Heart left ventricle (tissue), 16 donors: ENCODE measurements around the gene ROBO1. TPM values are rescaled to one million over a fixed set of nuclear protein-coding genes. Genes with fewer than 3 reads are reported as not detected.

ENCODE experiments used
- ATAC-seq, 4 donors: fragments of 200-7000 bp; cut with Tn5 transposase; one replicate each; pipeline ENCODE4 v1.9.1; 2020 to 2022; ENCODE audit warnings: moderate library complexity in 4 of 4, mild to moderate bottlenecking in 3 of 4, moderate number of reproducible peaks in 1 of 4
- DNase-seq, 5 donors: peaks; one replicate each; pipeline ENCODE4 v3.0.0-alpha.2; 2020
- H3K27ac ChIP-seq, 12 donors: fragments of 200-600 bp; sonication (generic) in 4 of 12; one replicate each; pipeline versions ENCODE4 v1.5.0 to v1.8.0; 2016 to 2022; ENCODE audit warnings: mild to moderate bottlenecking in 2 of 12
- H3K27me3 ChIP-seq, 9 donors: fragments of 200-600 bp; sonication (generic) in 2 of 9; one replicate each; pipeline versions ENCODE4 v1.5.1 to v1.8.0; 2016 to 2022; ENCODE audit warnings: mild to moderate bottlenecking in 3 of 9
- H3K36me3 ChIP-seq, 9 donors: fragments of 200-600 bp; sonication (generic) in 2 of 9; one replicate each; pipeline versions ENCODE4 v1.5.0 to v1.8.0; 2018 to 2022; ENCODE audit warnings: mild to moderate bottlenecking in 2 of 9
- H3K4me1 ChIP-seq, 12 donors: fragments of 200-600 bp; sonication (generic) in 4 of 12; one replicate each; pipeline versions ENCODE4 v1.5.0 to v1.8.0; 2016 to 2022; ENCODE audit warnings: mild to moderate bottlenecking in 3 of 12
- H3K4me3 ChIP-seq, 12 donors: fragments of 200-600 bp; sonication (generic) in 4 of 12; one replicate each; pipeline versions ENCODE4 v1.5.0 to v1.8.0; 2017 to 2022; ENCODE audit warnings: mild to moderate bottlenecking in 9 of 12, moderate library complexity in 4 of 12
- H3K9me3 ChIP-seq, 12 donors: fragments of 200-600 bp; sonication (generic) in 4 of 12; one replicate each; pipeline versions ENCODE4 v1.5.0 to v1.8.0; 2016 to 2022; ENCODE audit warnings: mild to moderate bottlenecking in 1 of 12
- POLR2A ChIP-seq, 2 donors: fragments of 450-650 bp; IDR thresholded peaks; one replicate each; pipeline ENCODE4 v1.6.1; 2017; ENCODE audit warnings: antibody characterized with exemption in 2 of 2, mild to moderate bottlenecking in 2 of 2, moderate library complexity in 2 of 2
- WGBS, 4 donors: extraction: QIAGEN DNeasy Blood & Tissue Kit in 2 of 4; methylation state at CpG; one replicate each; pipeline versions ENCODE4 v1.1.5 to v1.1.7; 2013 to 2018; 5-methylcytosine and 5-hydroxymethylcytosine counted together
- intact Hi-C, 10 donors: fragments of 100-400 bp; cut with DNase I; formaldehyde crosslinking; loops; one replicate each; pipeline versions ENCODE4 v1.11.1 to v1.14.2; 2022
- polyA plus RNA-seq, 2 donors: library from polyadenylated mRNA; stranded (reverse); fragments of 200-250 nt; gene quantifications; one replicate each; pipeline ENCODE4 v1.2.3, GENCODE V29; 2013
- total RNA-seq, 9 donors: library from RNA; depleted of rRNA in 2 of 9; stranded (reverse); fragments of >200 nt in 2 of 9; fragmentation: NEBNext Ultra II Directional in 3 of 9; extraction: Animal tissue kit (Norgen Biotek cat#: 25700) in 3 of 9; gene quantifications; one replicate each; pipeline versions ENCODE4 v1.1.0 to v1.2.4, GENCODE V29; 2016 to 2023
- TF ChIP-seq, protein P1 (sequence below), 12 donors: fragments of 200-600 bp; sonication (generic) in 4 of 12; IDR thresholded peaks; one replicate each; pipeline versions ENCODE4 v1.5.0 to v1.8.0; 2018 to 2022; ENCODE audit warnings: antibody characterized with exemption in 12 of 12, mild to moderate bottlenecking in 5 of 12
- donor health status: ischemic (EF 13 %, LVEDD 7.1; RV severe dilation, severe dysfunction).
- donor health status: healthy with polysubstance abuse.
- donor health status: DM: no; HTN: yes; CAD: no.
- donor health status: DM: no; HTN: no; CAD: no.
- donor health status: ischemic (EF 25% LVEDD 6.9; RV normal size, moderate dysfunction).
- donor health status: ischemic (EF 25% LVEDD 5.7; RV mildly dilated, moderate dysfunction).
- donor health status: healthy.
- donor health status: DM: yes; HTN: yes; CAD: no.
- donor health status: ischemic (EF 35%, LVEDD 5.7; RV mildly dilated, moderate dysfunction).
- donor health status: nonischemic (EF 11% LVEDD 7.7; RV severe dilation, severe dysfunction).
- donor health status: DM: yes; HTN: yes; CAD: no.
- donor health status: PGD.
- donor health status: ischemic (EF 29% LVEDD 5.4; RV normal size, mild dysfunction).
- donor health status: nonischemic (EF 23%, LVEDD 6.1; RV moderate dilation, normal function).

ROBO1 gene
- total and polyA plus RNA-seq, 11 donors, result 1.4 to 14.8 (median 5.7) TPM

GRCh38 chr3:79672731-79673130, 95.1 kb downstream of the ROBO1 start:
- WGBS, 4 donors, result 72 to 81% (median 76%) methylated on average over 2 of the region's 2 CpGs
- no peak for TF ChIP-seq POLR2A (IDR thresholded peaks at IDR 0.05)
- TF ChIP-seq, protein P1, sequence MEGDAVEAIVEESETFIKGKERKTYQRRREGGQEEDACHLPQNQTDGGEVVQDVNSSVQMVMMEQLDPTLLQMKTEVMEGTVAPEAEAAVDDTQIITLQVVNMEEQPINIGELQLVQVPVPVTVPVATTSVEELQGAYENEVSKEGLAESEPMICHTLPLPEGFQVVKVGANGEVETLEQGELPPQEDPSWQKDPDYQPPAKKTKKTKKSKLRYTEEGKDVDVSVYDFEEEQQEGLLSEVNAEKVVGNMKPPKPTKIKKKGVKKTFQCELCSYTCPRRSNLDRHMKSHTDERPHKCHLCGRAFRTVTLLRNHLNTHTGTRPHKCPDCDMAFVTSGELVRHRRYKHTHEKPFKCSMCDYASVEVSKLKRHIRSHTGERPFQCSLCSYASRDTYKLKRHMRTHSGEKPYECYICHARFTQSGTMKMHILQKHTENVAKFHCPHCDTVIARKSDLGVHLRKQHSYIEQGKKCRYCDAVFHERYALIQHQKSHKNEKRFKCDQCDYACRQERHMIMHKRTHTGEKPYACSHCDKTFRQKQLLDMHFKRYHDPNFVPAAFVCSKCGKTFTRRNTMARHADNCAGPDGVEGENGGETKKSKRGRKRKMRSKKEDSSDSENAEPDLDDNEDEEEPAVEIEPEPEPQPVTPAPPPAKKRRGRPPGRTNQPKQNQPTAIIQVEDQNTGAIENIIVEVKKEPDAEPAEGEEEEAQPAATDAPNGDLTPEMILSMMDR (IDR thresholded peaks at IDR 0.05), result no peak
- intact Hi-C loops, result no loop called here

DNA sequence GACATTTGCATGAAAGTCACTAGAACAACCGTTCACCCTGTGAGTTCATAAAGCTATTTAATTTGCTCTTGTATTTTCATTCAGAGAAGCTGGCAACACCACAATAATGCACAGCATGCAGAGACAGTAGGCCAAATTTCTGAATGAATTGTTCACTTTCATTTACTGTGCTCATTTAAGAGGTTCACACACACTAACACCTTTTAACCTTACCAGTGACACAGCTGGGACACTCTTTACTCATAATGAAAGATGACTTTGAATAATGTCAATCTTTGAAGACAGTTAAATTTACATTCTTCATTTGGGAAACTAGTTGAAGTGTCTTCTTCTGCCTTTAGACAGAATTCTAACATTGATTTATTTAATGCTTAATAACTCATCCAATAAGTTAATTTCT, 95.7 kb downstream of the ROBO1 start:
- Histone ChIP-seq H3K4me1 (no peaks in the 10 kb centered on the region), H3K36me3 (no peaks in the 10 kb centered on the region), H3K9me3 (no peaks in the 10 kb centered on the region), H3K27me3 (no peaks in the 10 kb centered on the region), H3K27ac (no peak overlapping the region), H3K4me3 (no peak overlapping the region)
- DNase-seq (no peak), ATAC-seq (no peak)
- no peak for TF ChIP-seq POLR2A (IDR thresholded peaks at IDR 0.05)
- TF ChIP-seq, protein P1 (IDR thresholded peaks at IDR 0.05), result no peak
- intact Hi-C loops, result no loop called here
- WGBS, 4 donors, result 77 to 84% (median 81%) methylated on average over 1 of the region's 1 CpG

More at GRCh38 chr3:79672731-79673130, 95.1 kb downstream of the ROBO1 start:
- H3K9me3 ChIP-seq, result no peaks in the 10 kb centered on the region
- DNase-seq (no peak), ATAC-seq (no peak)
- no peaks in the 10 kb centered on the region for H3K36me3 ChIP-seq
- no peaks in the 10 kb centered on the region for H3K4me1 ChIP-seq
- H3K4me3 ChIP-seq, result no peak overlapping the region
- no peak overlapping the region for H3K27ac ChIP-seq
- H3K27me3 ChIP-seq, result no peaks in the 10 kb centered on the region

DNA sequence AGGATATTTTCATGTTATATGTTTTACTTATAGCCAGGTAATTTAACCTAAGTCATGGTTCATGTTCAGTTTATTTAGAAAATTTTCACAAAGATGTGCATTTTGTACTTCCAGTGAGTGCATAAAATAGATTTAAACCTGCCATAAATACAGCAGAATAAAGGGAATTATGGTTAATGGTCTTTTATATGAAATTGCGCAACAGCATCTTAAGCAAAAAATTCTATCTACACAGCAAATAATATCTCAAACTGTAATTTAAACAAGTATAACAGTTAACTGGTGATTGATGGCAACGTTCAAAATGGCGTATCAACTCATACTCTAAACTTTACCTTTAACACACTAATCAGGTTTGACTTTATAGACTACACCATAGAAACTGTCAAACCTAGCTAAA, 97.6 kb downstream of the ROBO1 start:
- Histone ChIP-seq H3K4me3 (no peak overlapping the region), H3K4me1 (no peaks in the 10 kb centered on the region), H3K36me3 (no peaks in the 10 kb centered on the region), H3K9me3 (no peaks in the 10 kb centered on the region), H3K27me3 (no peaks in the 10 kb centered on the region), H3K27ac (no peak overlapping the region)
- no peak for TF ChIP-seq POLR2A (IDR thresholded peaks at IDR 0.05)
- ATAC-seq (no peak), DNase-seq (no peak)
- 54 to 88% (median 74%) methylated on average over 3 of the region's 3 CpGs for WGBS, 4 donors
- intact Hi-C loops, result no loop called here

DNA sequence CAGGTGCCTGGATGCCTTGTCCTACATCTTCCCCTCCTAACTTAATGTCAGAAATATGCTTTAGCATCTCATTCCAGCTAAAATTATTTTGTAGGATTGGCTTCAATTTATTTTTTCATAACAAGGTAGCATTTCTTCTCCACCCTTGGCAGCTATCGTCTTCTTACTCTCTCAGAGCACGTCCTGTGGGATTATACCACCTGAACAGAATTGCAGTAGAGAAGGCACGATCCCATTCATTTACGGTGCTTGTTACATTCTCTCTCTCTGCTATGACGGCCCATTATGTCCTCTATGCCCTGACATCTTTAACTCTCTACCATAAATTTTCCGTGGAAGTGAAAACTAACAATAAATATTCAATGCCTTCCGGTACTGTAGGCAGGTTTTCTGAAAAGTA, 103.3 kb downstream of the ROBO1 start:
- 83 to 86% (median 84%) methylated on average over 7 of the region's 7 CpGs for WGBS, 4 donors
- H3K27ac ChIP-seq, result no peak overlapping the region
- no peaks in the 10 kb centered on the region for H3K27me3 ChIP-seq
- no peaks in the 10 kb centered on the region for H3K4me1 ChIP-seq
- ATAC-seq, result no peak
- intact Hi-C loops, result no loop called here
- TF ChIP-seq, protein P1 (IDR thresholded peaks at IDR 0.05), result no peak
- no peak for TF ChIP-seq POLR2A (IDR thresholded peaks at IDR 0.05)
- H3K4me3 ChIP-seq, result no peak overlapping the region
- DNase-seq, result no peak
- H3K9me3 ChIP-seq, result peaks cover 0 to 5% (median 0%) of the 10 kb centered on the region in 12 donors
- no peaks in the 10 kb centered on the region for H3K36me3 ChIP-seq

DNA sequence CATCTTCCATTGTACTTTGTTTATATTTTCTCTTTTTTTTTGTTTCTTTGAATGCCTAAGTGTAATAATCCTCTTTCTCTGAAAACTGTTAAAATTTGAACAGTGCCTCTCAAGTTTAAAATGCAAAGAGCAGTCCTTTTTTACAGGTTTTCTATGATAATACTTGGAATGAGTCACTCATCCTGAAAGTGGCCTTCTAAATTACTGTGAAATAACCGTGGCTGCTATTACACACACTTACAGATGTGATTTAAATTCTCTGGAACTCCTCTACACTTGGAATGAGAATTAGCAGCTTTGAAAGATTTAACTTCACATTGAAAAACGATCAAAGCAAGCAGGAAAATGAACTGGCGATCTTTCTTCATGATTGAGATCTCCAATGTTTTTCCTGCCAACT, 105.9 kb downstream of the ROBO1 start:
- DNase-seq, result no peak
- no peak for ATAC-seq
- intact Hi-C loops, result no loop called here
- no peaks in the 10 kb centered on the region for H3K4me1 ChIP-seq
- 57 to 66% (median 62%) methylated on average over 3 of the region's 3 CpGs for WGBS, 4 donors
- H3K27ac ChIP-seq, result no peak overlapping the region
- H3K9me3 ChIP-seq, result peaks cover 0 to 6% (median 0%) of the 10 kb centered on the region in 12 donors
- H3K36me3 ChIP-seq, result no peaks in the 10 kb centered on the region
- TF ChIP-seq, protein P1 (IDR thresholded peaks at IDR 0.05), result no peak
- TF ChIP-seq POLR2A (IDR thresholded peaks at IDR 0.05), result no peak
- no peak overlapping the region for H3K4me3 ChIP-seq
- H3K27me3 ChIP-seq, result no peaks in the 10 kb centered on the region
